ENCODE data around the gene TUT4.

The TUT4 gene

GRCh38 chr1:52531249-52531872, 21.5 kb downstream of the TUT4 start:
- no peak for DNase-seq

GRCh38 chr1:52530563-52531144, 22.2 kb downstream of the TUT4 start:
- DNase-seq: no peak

- no peak for DNase-seq
Observed at GRCh38 chr1:52523376-52523775, 29.5 kb downstream of the TUT4 start.

- no peak for DNase-seq
Observed at GRCh38 chr1:52520148-52520547, 32.7 kb downstream of the TUT4 start.

- DNase-seq: no peak
Observed at GRCh38 chr1:52518962-52519361, 33.9 kb downstream of the TUT4 start.

- DNase-seq: no peak
Observed at GRCh38 chr1:52511851-52512615, 40.9 kb downstream of the TUT4 start.

GRCh38 chr1:52511439-52511838, 41.5 kb downstream of the TUT4 start:
- no peak for DNase-seq

- DNase-seq: no peak
Observed at GRCh38 chr1:52506920-52507546, 45.9 kb downstream of the TUT4 start.

GRCh38 chr1:52506349-52506748, 46.5 kb downstream of the TUT4 start:
- DNase-seq: no peak

- DNase-seq: no peak
Observed at GRCh38 chr1:52504720-52505119, 48.2 kb downstream of the TUT4 start.

- no peak for DNase-seq
Observed at GRCh38 chr1:52503706-52504105, 49.2 kb downstream of the TUT4 start.

- DNase-seq: no peak
Observed at GRCh38 chr1:52502789-52503188, 50.1 kb downstream of the TUT4 start.

- no peak for DNase-seq
Observed at GRCh38 chr1:52487632-52488031, 65.3 kb downstream of the TUT4 start.

- DNase-seq: no peak
Observed at GRCh38 chr1:52482326-52483004, 70.4 kb downstream of the TUT4 start.

GRCh38 chr1:52479076-52479475, 73.8 kb downstream of the TUT4 start:
- no peak for DNase-seq

- no peak for DNase-seq
Observed at GRCh38 chr1:52477876-52478275, 75.0 kb downstream of the TUT4 start.

GRCh38 chr1:52476943-52477342, 75.9 kb downstream of the TUT4 start:
- no peak for DNase-seq

GRCh38 chr1:52474807-52475206, 78.1 kb downstream of the TUT4 start:
- no peak for DNase-seq

- no peak for DNase-seq
Observed at GRCh38 chr1:52473039-52473438, 79.9 kb downstream of the TUT4 start.

GRCh38 chr1:52472384-52472783, 80.5 kb downstream of the TUT4 start:
- no peak for DNase-seq

- no peak for DNase-seq
Observed at GRCh38 chr1:52469108-52469507, 83.8 kb downstream of the TUT4 start.

- no peak for DNase-seq
Observed at GRCh38 chr1:52463891-52464290, 89.0 kb downstream of the TUT4 start.

- DNase-seq: no peak
Observed at GRCh38 chr1:52461821-52462220, 91.1 kb downstream of the TUT4 start.

Data from T-helper 9 cell (primary cell).